ENCODE results near the gene CAMK2A. TPM values are rescaled to one million over a fixed set of nuclear protein-coding genes. Genes with fewer than 3 reads are reported as not detected.

Gene CAMK2A
- total and polyA plus RNA-seq, 4 donors: 0.31 to 2.7 (median 1.0) TPM

DNA sequence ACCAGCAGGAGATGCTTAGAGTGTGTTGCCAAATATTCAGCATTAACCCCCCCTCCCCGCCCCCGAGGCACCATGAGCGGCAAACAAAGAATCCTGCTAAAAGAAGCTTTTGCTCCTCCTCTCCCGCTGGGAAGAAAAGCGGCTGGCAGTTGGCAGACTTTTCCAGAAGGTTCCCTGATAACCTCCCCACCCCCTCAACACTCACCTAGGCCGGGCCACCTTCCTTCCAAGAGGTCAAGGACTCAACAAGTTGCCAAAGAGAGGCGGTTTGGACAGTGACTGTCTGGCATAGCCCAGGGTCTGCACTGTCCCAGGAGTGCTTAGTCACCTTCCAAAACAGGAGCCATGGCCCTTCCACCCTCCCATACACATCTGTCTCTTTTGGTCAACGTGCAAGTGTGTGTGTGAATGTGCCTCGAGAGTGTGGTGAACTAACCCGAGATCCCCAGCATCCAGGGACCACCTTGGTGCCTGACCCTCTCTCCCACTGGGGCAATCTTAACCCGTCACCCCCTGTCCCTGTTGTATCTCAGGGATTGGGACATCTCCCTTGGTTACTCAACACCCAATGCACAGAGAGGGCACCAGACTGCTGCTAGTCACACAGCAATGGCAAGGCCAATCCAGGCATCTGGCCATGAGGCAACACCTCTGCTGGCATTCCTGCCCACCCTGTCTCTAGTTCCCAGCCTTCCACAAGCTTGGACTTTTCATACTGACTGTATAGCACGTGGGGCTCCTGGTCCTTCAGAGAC, 18.9 kb downstream of the CAMK2A start:
- Histone ChIP-seq H3K4me3 (no peak overlapping the region), H3K36me3 (ENCODE audit: control insufficient read depth in 4 of 4, insufficient read depth in 4 of 4, low read length in 4 of 4) (no peaks in the 10 kb centered on the region), H3K4me1 (ENCODE audit: control insufficient read depth in 5 of 5, insufficient read depth in 5 of 5, low read length in 5 of 5) (peaks cover 0 to 23% (median 5%) of the 10 kb centered on the region in 5 donors), H3K27me3 (ENCODE audit: control insufficient read depth in 3 of 3, insufficient read depth in 3 of 3, low read length in 2 of 3) (no peaks in the 10 kb centered on the region), H3K9ac (ENCODE audit: insufficient read depth in 1 of 2, low read length in 2 of 2) (peak overlapping the region in 1 of 2 donors; percentile 65), H3K9me3 (ENCODE audit: control insufficient read depth in 4 of 4, insufficient read depth in 3 of 4, low read length in 3 of 4) (no peaks in the 10 kb centered on the region), H3K27ac (ENCODE audit: low read depth in 1 of 2, low read length in 1 of 2) (no peak overlapping the region)
- ATAC-seq (ENCODE audit: insufficient read depth, low FRiP score): no peak
- TF ChIP-seq CTCF (IDR thresholded peaks at IDR 0.05; ENCODE audit: control extremely low read depth, extremely low read depth): no peak
- peak in 2 of 3 donors; percentile 39 to 47 for DNase-seq
- WGBS, 2 donors: 64 to 77% methylated on average over 12 of the region's 12 CpGs

- 77 to 90% methylated on average over 4 of the region's 4 CpGs for WGBS, 2 donors
- TF ChIP-seq CTCF (IDR thresholded peaks at IDR 0.05; ENCODE audit: control extremely low read depth, extremely low read depth): no peak
- Histone ChIP-seq H3K9ac (ENCODE audit: insufficient read depth in 1 of 2, low read length in 2 of 2) (no peak overlapping the region), H3K4me1 (ENCODE audit: control insufficient read depth in 5 of 5, insufficient read depth in 5 of 5, low read length in 5 of 5) (peaks cover 0 to 34% (median 10%) of the 10 kb centered on the region in 5 donors), H3K4me3 (no peak overlapping the region), H3K36me3 (ENCODE audit: control insufficient read depth in 4 of 4, insufficient read depth in 4 of 4, low read length in 4 of 4) (peaks cover 0 to 5% (median 0%) of the 10 kb centered on the region in 4 donors), H3K27me3 (ENCODE audit: control insufficient read depth in 3 of 3, insufficient read depth in 3 of 3, low read length in 2 of 3) (no peaks in the 10 kb centered on the region), H3K9me3 (ENCODE audit: control insufficient read depth in 4 of 4, insufficient read depth in 3 of 4, low read length in 3 of 4) (peaks cover 0 to 2% (median 0%) of the 10 kb centered on the region in 4 donors), H3K27ac (ENCODE audit: low read depth in 1 of 2, low read length in 1 of 2) (no peak overlapping the region)
- DNase-seq: peak; percentile 26 to 66 (median 65)
- ATAC-seq (ENCODE audit: insufficient read depth, low FRiP score): no peak
Measured at GRCh38 chr5:150266871-150267291, 22.7 kb downstream of the CAMK2A start.

GRCh38 chr5:150265870-150266383, 23.6 kb downstream of the CAMK2A start:
- no peak for TF ChIP-seq CTCF (IDR thresholded peaks at IDR 0.05; ENCODE audit: control extremely low read depth, extremely low read depth)
- Histone ChIP-seq H3K27me3 (ENCODE audit: control insufficient read depth in 3 of 3, insufficient read depth in 3 of 3, low read length in 2 of 3) (no peaks in the 10 kb centered on the region), H3K4me1 (ENCODE audit: control insufficient read depth in 5 of 5, insufficient read depth in 5 of 5, low read length in 5 of 5) (peaks cover 0 to 32% (median 9%) of the 10 kb centered on the region in 5 donors), H3K27ac (ENCODE audit: low read depth in 1 of 2, low read length in 1 of 2) (no peak overlapping the region), H3K36me3 (ENCODE audit: control insufficient read depth in 4 of 4, insufficient read depth in 4 of 4, low read length in 4 of 4) (peaks cover 0 to 5% (median 0%) of the 10 kb centered on the region in 4 donors), H3K9ac (ENCODE audit: insufficient read depth in 1 of 2, low read length in 2 of 2) (no peak overlapping the region), H3K4me3 (no peak overlapping the region), H3K9me3 (ENCODE audit: control insufficient read depth in 4 of 4, insufficient read depth in 3 of 4, low read length in 3 of 4) (peaks cover 0 to 2% (median 0%) of the 10 kb centered on the region in 4 donors)
- WGBS, 2 donors: 78 to 86% methylated on average over 6 of the region's 6 CpGs
- ATAC-seq (ENCODE audit: insufficient read depth, low FRiP score) (no peak), DNase-seq (no peak)
